GM06990 (cell line): ENCODE data around the gene RAB36.

ENCODE experiments used
- DNase-seq: peaks from one replicate; pipeline ENCODE4 v3.0.0-alpha.2; 2011; ENCODE audit not compliant: insufficient read length; ENCODE audit errors: extremely low read depth
- H3K27me3 ChIP-seq: replicated peaks from 2 replicates; pipeline ENCODE4 v1.6.0; 2011; ENCODE audit warnings: low read length; ENCODE audit not compliant: control insufficient read depth, insufficient read depth
- H3K36me3 ChIP-seq: 2 replicates; pipeline ENCODE4 v1.5.1; 2011; ENCODE audit warnings: low read length; ENCODE audit not compliant: control insufficient read depth, insufficient read depth
- H3K4me3 ChIP-seq: replicated peaks from 2 replicates; pipeline ENCODE4 v1.5.1; 2011; ENCODE audit warnings: low read depth, mild to moderate bottlenecking, control low read depth, low read length
- CTCF ChIP-seq: IDR thresholded peaks from 2 replicates; pipeline ENCODE4 v1.5.1; 2011; ENCODE audit warnings: low read length, control low read depth, mild to moderate bottlenecking, inconsistent platforms; ENCODE audit not compliant: insufficient read depth, poor library complexity, severe bottlenecking

Gene RAB36

DNA sequence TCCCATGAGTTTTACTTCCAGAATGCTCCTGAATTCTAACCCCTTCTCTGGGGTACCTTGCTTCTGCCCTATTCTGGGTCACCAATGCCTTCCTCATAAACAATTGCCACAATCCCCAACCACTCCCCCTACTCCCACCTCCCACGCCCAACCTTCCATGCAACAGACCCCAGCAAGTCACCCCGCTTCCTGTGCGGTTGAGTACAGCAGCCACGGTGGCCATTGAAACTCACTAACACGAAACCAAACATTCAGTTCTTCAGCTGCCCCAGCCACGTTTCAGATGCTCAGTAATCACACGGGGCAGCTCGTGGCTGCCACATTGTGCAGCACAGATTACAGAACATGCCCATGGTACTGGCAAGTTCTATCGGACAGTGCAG, 31.4 kb downstream of the RAB36 start:
- TF ChIP-seq CTCF = no peak
- DNase-seq = no peak
- no peaks in the 10 kb centered on the region for H3K36me3 ChIP-seq
- H3K4me3 ChIP-seq = no peak overlapping the region
- H3K27me3 ChIP-seq = no peaks in the 10 kb centered on the region

- H3K4me3 ChIP-seq = no peak overlapping the region
- no peaks in the 10 kb centered on the region for H3K36me3 ChIP-seq
- TF ChIP-seq CTCF = no peak
- no peaks in the 10 kb centered on the region for H3K27me3 ChIP-seq
- DNase-seq = no peak
These were observed 31.9 kb downstream of the RAB36 start for GRCh38 chr22:23177197-23177596.

GRCh38 chr22:23178512-23179254, 33.4 kb downstream of the RAB36 start:
- TF ChIP-seq CTCF = peak; percentile 97
- Histone ChIP-seq H3K27me3 (no peaks in the 10 kb centered on the region), H3K36me3 (no peaks in the 10 kb centered on the region), H3K4me3 (no peak overlapping the region)
- no peak for DNase-seq

DNA sequence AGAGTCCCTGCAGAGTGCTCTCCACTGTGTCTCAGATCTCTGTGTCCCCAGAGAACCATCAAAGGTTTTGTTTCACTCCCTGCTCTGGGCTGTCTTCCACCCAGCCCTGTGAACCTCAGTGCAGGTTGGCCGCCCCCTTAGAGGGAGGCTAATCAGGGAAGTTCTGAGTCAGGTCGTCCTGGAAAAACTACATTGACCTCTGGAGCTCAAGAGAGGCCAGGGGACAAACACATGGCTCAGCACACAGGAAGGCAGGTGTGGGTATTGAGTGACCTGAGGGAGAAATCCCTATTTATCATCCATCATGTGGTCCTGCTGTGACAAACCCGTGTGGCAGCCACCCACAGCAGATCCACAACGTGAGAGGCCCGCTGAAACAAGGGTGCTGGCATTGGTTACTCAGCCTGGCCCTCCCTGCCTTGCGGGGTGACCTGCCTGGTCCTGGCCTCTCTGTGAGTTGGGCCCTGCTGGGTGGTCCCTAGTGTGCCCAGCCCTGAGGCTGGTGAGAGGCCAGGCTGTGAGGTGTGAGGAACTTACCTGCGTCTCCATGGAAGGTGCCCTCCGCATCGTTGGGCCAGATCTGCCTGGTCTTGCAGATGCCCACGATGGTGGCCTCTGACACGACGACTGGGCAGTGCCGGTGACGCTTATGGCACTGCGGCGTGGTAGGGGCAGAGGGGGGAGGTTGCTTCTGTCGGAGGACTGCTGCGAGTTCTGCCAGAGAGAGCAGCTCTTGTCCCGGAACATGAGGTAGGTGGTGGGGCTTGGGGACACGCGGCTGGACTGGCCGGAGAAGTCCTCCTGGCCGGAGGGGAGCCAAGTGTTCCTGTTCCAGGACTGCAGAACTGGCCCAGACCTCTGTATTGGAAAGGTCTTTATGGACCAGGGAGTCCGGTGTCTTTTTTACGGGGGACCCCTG, 34.4 kb downstream of the RAB36 start:
- Histone ChIP-seq H3K4me3 (peak overlapping the region; percentile 84), H3K27me3 (no peaks in the 10 kb centered on the region), H3K36me3 (no peaks in the 10 kb centered on the region; the same call in 1 of the 2 replicates)
- no peak for TF ChIP-seq CTCF
- peak; percentile 28 for DNase-seq

DNA sequence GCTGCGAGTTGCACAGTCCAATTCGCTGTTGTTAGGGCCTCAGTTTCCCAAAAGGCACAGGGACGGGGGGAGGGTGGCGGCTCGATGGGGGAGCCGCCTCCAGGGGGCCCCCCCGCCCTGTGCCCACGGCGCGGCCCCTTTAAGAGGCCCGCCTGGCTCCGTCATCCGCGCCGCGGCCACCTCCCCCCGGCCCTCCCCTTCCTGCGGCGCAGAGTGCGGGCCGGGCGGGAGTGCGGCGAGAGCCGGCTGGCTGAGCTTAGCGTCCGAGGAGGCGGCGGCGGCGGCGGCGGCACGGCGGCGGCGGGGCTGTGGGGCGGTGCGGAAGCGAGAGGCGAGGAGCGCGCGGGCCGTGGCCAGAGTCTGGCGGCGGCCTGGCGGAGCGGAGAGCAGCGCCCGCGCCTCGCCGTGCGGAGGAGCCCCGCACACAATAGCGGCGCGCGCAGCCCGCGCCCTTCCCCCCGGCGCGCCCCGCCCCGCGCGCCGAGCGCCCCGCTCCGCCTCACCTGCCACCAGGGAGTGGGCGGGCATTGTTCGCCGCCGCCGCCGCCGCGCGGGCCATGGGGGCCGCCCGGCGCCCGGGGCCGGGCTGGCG, 35.1 kb downstream of the RAB36 start, which contains the start of gene BCR:
BCR (plus strand) TSS at position 209 of the 592 bp plus-strand sequence. CDS start 452 bp downstream, outside the sequence.
- Histone ChIP-seq H3K36me3 (peaks cover 3% of the 10 kb centered on the region), H3K27me3 (no peaks in the 10 kb centered on the region), H3K4me3 (peak within 1 kb of the TSS; percentile 84)
- DNase-seq = peak; percentile 77
- TF ChIP-seq CTCF = peak; percentile 10
